GM12891 (cell line): ENCODE results near the gene RNF31.

Experiments used
- DNase-seq: peaks from one replicate; pipeline ENCODE4 v3.0.0; 2011; ENCODE audit warnings: low spot score; ENCODE audit not compliant: insufficient read length
- FAIRE-seq: peaks from 2 replicates; lab custom pipeline; 2011; peaks lifted over from hg19 to GRCh38; lab: Jason Lieb, UNC
- PAX5 ChIP-seq: IDR thresholded peaks from 2 replicates; pipeline ENCODE4 v1.6.1; 2011; ENCODE audit warnings: low read length, moderate library complexity, mild to moderate bottlenecking; ENCODE audit not compliant: insufficient read depth, severe bottlenecking
- POLR2A ChIP-seq: IDR thresholded peaks from 2 replicates; pipeline ENCODE4 v1.6.1; 2011; ENCODE audit warnings: low read depth, low read length, control low read depth
- POLR2AphosphoS5 ChIP-seq: IDR thresholded peaks from 2 replicates; pipeline ENCODE4 v1.6.1; 2011; ENCODE audit warnings: low read depth, low read length, control low read depth
- POU2F2 ChIP-seq: IDR thresholded peaks from 2 replicates; pipeline ENCODE4 v1.6.1; 2011; ENCODE audit warnings: low read depth, mild to moderate bottlenecking, control low read depth, low read length, moderate library complexity
- SPI1 ChIP-seq: IDR thresholded peaks from 2 replicates; pipeline ENCODE4 v1.6.1; 2011; ENCODE audit warnings: low read depth, low read length, control low read depth
- TAF1 ChIP-seq: IDR thresholded peaks from 2 replicates; pipeline ENCODE4 v1.6.1; 2011; ENCODE audit warnings: low read depth, low read length, control low read depth

Gene RNF31

GRCh38 chr14:24159777-24160498, 12.6 kb downstream of the RNF31 start:
- TF ChIP-seq POLR2A: 0 out of 2 replicates have a peak, but pooled peaks have one; percentile 29
- TF ChIP-seq POLR2AphosphoS5: no peak; the same call in 1 of the 2 replicates
- FAIRE-seq: peak; percentile 23

GRCh38 chr14:24160499-24160849, 13.2 kb downstream of the RNF31 start:
- TF ChIP-seq TAF1 (no peak), POLR2A (no peak), POLR2AphosphoS5 (no peak), POU2F2 (no peak), PAX5 (no peak), SPI1 (no peak)
- FAIRE-seq (no peak), DNase-seq (no peak)

More at GRCh38 chr14:24159777-24160498, 12.6 kb downstream of the RNF31 start:
- no peak for DNase-seq

- TF ChIP-seq POLR2AphosphoS5 (peak; percentile 98), POLR2A (peak; percentile 99), TAF1 (peak; percentile 93), POU2F2 (peak; percentile 93), PAX5 (no peak), SPI1 (peak; percentile 94)
- FAIRE-seq: peak; percentile 99
- DNase-seq: peak; percentile 89
These were observed 13.8 kb downstream of the RNF31 start, which contains the start of gene IRF9 for GRCh38 chr14:24160850-24161804. Gene IRF9 (plus strand): TSS chr14:24161265. CDS start chr14:24162145, 880 bp downstream.

GRCh38 chr14:24162093-24162492, 14.8 kb downstream of the RNF31 start:
- FAIRE-seq: peak; percentile 16

GRCh38 chr14:24164518-24164991, 17.3 kb downstream of the RNF31 start:
- FAIRE-seq: no peak
- no peak for DNase-seq
- TF ChIP-seq POLR2A: no peak
- TF ChIP-seq SPI1: no peak
- TF ChIP-seq POU2F2: no peak
- no peak for TF ChIP-seq POLR2AphosphoS5
- no peak for TF ChIP-seq TAF1
- no peak for TF ChIP-seq PAX5

More at GRCh38 chr14:24162093-24162492, 14.8 kb downstream of the RNF31 start:
- TF ChIP-seq TAF1 (no peak), POU2F2 (0 out of 2 replicates have a peak, but pooled peaks have one; percentile 19)
- no peak for DNase-seq

- TF ChIP-seq TAF1 (no peak), POLR2A (no peak), POLR2AphosphoS5 (no peak), PAX5 (no peak), POU2F2 (no peak), SPI1 (no peak)
- FAIRE-seq (no peak), DNase-seq (no peak)
These were observed 18.5 kb downstream of the RNF31 start for GRCh38 chr14:24165785-24166184.

GRCh38 chr14:24167469-24168114, 20.3 kb downstream of the RNF31 start:
- no peak for FAIRE-seq
- peak; percentile 79; the same call in 1 of the 2 replicates for TF ChIP-seq POLR2AphosphoS5
- no peak for TF ChIP-seq PAX5
- DNase-seq: no peak

- peak; percentile 34; the same call in 1 of the 2 replicates for TF ChIP-seq TAF1
- peak; percentile 85 for TF ChIP-seq POLR2A
- TF ChIP-seq PAX5: peak; percentile 47
- no peak for TF ChIP-seq SPI1
- peak; percentile 77 for TF ChIP-seq POU2F2
- TF ChIP-seq POLR2AphosphoS5: peak; percentile 92
- peak; percentile 95 for DNase-seq
- FAIRE-seq: peak; percentile 94
These were observed 24.3 kb downstream of the RNF31 start, which contains the start of gene REC8 for GRCh38 chr14:24171422-24172260. Gene REC8 (plus strand): TSS chr14:24172080. CDS start chr14:24172553, 473 bp downstream.
